Right renal pelvis (tissue), 4 donors: ENCODE data around the gene VEGFB. TPM values are rescaled to one million over a fixed set of nuclear protein-coding genes. Genes with fewer than 3 reads are reported as not detected.

ENCODE experiments used
- DNase-seq, 4 donors: peaks; one replicate each; pipeline ENCODE4 v3.0.0-alpha.2; 2013; ENCODE audit warnings: low read depth in 4 of 4, low spot score in 3 of 4, missing footprints in 1 of 4
- polyA plus RNA-seq, 4 donors: library from polyadenylated mRNA; unstranded; fragments of 120-200 nt; gene quantifications; one replicate each; pipeline ENCODE4 v1.2.1, GENCODE V29; 2013; ENCODE audit not compliant: insufficient read length in 4 of 4

Gene VEGFB
- polyA plus RNA-seq, 4 donors: 80.7 to 98.7 (median 93.8) TPM

DNA sequence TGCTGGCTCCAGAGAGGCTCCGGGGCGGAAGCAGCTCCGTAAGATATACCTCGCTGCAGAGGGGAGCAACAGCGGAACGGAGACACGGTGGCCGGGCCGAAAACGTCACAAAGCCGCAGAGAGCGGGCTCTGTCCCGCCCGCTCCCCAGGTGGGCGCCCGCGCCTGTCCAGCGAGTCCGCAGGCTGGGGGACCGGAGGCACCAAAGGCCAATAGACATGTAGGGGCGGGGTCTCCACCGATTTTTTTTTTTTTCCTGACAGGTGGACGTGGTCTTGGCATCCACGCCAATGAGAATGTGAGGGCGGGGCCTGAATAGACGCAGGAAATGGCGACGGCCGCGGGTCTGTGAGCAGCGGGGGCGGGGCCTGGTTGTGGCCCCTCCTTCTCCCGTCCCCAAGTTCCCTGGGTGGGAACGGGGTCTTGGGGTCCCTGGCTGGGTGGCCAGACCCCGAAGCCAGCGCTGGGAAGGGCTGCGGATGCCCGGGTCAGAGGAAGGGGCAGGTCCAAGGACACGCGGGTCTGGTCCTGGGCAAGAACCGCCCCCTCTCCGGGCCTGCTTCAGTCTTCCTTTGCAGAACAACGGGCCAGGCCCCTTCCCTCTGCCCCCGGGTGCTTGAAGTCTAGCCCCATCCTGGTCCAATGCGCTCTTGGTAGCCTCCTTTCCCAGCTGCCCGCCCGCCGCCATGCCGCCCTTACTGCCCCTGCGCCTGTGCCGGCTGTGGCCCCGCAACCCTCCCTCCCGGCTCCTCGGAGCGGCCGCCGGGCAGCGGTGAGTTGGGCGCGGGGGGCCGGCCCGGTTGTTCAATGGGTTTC is 4.0 kb upstream of the VEGFB start, which contains the start of gene DNAJC4:
Gene DNAJC4 (plus strand): TSS at position 378 of the 814 bp plus-strand sequence. CDS start 307 bp downstream, at position 685.
- DNase-seq: peak; percentile 88 to 95 (median 93)

DNA sequence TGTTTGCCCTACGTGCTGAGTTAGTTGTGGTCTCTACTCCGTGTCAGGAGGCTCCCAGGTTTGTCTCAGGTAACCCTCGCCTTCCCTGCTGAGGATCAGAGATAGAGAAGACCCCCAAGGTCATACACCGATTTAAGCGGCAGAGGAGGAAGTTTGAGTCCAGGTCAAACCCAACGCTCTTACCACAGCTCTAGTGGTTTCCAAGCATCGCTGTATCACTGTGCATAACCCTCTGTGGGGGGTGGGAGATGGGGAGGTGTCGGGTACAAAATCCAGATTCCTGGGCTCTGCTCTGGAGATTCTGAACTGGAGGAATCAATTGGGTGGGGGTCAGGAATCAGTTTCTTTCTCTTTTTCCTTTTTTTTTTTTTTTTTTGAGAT is 3.4 kb upstream of the VEGFB start:
- no peak for DNase-seq

DNA sequence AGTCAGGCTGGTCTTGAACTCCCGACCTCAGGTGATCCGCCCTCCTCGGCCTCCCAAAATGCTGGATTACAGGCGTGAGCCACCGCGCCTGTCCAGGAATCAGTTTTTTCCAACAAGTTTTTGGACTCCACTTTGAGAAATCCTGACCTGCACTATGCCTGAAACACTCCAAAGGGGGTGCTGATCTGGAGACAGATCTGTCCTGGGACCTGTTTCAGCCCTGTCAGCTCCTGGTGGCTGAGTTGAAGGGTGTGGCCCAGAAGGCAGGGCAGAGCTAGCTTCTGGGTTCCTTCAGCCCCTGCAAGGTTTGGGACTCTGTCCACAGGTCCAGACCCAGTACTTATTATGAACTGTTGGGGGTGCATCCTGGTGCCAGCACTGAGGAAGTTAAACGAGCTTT is 2.8 kb upstream of the VEGFB start:
- no peak for DNase-seq

DNA sequence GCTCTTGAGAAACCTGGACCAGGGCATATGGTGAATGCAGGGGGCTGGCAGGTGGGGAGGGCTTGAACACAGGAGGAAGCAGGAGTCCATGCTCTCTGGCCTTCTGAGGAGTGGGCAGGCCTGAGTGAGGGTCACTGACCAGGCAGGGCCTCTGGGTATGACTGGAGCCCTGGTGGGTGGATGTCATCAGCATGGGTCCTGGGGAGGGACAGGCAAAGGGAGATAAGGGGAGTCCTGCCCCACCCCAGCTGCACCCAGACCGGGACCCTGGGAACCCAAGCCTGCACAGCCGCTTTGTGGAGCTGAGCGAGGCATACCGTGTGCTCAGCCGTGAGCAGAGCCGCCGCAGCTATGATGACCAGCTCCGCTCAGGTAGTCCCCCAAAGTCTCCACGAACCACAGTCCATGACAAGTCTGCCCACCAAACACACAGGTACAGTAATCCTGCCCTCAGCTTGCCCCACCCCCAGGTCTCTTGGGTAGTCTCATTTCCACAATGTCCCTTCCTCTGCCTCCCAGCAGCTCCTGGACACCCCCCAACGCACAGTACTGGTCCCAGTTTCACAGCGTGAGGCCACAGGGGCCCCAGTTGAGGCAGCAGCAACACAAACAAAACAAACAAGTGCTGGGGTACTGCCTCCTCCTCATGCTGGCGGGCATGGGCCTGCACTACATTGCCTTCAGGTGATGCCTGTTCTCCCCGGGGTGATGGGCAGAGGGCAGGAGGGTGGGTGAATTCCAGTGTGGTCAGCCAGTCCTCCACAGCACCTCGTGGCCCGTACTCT is 2.0 kb upstream of the VEGFB start:
- no peak for DNase-seq

DNA sequence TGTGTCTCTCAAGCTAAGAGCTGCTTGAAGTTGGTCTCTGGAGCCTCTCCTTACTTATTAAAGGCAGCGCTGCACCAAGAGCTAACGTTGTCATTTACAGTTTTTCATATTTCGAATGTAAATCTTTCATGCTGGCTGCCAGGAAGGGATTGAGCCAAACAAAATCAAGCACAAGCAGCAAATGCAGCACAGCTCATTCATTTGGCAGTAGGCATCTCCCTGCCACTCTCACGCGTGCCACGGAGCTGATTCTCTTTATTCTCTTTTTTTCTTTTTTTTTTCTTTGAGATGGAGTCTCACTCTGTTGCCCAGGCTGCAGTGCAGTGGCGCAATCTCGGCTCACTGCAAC is 1.4 kb upstream of the VEGFB start:
- DNase-seq: no peak

DNA sequence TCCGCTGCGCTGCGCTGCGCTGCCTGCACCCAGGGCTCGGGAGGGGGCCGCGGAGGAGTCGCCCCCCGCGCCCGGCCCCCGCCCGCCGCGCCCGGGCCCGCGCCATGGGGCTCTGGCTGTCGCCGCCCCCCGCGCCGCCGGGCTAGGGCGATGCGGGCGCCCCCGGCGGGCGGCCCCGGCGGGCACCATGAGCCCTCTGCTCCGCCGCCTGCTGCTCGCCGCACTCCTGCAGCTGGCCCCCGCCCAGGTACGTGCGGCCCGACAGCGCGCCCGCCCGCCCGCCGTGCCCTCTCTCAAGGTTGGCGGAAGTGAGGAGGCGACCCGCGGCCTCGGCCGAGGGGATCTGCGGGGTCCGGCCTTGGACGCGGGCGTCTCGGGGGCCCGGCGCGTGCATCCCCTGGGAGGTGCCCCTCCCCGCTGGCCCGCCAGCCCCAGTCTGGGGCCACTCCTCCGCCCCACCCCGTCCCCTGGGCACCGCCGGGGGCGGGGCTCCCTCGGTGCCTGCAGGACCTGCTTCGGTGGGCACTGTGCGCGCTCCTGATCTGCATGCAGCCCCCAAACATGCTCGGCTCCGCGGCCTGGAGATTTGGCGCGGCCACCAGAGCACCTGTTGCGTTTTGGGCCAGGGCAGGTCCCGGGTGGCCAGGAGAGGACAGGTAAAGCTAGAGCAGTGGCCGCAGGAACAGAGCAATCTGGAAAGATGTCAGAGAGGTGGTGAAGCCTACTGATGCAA is 429 bp downstream of the VEGFB start:
- no peak for DNase-seq

DNA sequence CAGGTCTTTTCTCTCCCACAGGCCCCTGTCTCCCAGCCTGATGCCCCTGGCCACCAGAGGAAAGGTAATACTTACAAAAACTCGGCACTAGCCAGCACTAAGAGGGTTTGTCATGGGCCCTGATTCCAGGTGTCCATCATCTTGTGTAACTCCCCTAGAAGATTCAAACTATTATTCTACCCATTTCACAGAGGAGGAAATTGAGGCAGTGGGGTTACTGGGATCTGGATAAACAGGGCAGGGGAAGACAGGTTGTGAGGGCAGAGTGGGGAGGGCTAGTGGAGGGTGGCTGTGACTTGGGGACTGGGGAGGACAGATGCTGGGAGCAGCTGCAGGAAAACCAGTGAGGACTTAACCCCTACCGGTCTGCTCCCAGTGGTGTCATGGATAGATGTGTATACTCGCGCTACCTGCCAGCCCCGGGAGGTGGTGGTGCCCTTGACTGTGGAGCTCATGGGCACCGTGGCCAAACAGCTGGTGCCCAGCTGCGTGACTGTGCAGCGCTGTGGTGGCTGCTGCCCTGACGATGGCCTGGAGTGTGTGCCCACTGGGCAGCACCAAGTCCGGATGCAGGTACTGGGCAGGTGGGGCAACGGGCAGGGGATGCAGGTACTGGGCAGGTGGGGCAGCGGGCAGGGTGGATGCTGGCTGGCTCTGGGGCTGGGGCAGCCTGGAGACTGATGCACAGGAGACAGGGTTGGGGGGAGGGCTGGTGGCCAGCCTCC is 1.2 kb downstream of the VEGFB start:
- no peak for DNase-seq

DNA sequence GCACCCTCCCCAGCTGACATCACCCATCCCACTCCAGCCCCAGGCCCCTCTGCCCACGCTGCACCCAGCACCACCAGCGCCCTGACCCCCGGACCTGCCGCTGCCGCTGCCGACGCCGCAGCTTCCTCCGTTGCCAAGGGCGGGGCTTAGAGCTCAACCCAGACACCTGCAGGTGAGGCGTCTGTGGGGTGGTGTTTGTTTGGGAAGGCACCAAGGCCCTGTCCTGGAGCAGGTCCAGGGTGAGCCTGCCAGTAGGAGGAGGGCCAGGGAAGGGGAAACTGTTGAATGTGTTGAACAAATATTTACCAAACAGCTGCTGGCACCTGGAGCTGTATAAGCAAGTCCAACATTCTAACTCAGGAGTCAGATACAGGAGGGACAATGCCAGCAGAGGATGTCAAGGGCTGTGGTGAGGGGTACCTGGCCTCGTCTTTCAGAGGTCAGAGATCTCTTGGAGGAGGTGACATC is 3.1 kb downstream of the VEGFB start:
- no peak for DNase-seq

DNA sequence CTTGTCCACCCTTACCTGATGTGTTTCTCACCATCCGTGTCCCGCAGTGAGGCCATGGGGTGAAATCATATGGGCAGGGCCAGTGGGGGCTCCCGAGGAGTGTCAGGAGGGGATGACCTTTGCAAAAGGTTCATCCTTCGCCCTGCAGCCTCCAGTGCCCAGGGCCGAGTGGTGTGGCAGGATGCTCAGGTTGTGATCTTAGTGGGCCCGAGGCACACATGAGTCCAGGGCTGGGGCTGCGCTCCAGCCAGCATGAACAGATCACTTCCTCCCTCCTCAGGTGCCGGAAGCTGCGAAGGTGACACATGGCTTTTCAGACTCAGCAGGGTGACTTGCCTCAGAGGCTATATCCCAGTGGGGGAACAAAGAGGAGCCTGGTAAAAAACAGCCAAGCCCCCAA is 3.7 kb downstream of the VEGFB start:
- no peak for DNase-seq

DNA sequence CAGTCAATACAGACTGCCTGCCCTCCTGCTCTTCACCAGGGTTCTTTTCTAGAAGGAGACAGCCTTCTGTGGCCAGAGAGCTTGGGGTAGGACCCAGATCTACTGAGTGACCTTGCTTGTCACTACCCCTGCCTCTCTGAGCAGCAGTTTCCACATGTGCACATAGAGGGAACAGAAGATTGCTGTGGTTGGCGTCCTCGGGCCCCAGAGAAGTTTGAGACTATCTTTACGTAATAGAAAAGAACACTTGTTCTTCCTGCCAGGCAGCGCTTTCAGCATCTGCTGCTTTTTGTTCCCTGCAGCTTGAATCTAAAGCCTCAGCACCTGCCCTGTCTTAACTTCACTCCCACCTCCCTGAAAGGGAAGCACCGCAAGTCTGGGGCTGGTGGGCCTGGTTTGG is 4.6 kb downstream of the VEGFB start:
- DNase-seq: no peak

DNA sequence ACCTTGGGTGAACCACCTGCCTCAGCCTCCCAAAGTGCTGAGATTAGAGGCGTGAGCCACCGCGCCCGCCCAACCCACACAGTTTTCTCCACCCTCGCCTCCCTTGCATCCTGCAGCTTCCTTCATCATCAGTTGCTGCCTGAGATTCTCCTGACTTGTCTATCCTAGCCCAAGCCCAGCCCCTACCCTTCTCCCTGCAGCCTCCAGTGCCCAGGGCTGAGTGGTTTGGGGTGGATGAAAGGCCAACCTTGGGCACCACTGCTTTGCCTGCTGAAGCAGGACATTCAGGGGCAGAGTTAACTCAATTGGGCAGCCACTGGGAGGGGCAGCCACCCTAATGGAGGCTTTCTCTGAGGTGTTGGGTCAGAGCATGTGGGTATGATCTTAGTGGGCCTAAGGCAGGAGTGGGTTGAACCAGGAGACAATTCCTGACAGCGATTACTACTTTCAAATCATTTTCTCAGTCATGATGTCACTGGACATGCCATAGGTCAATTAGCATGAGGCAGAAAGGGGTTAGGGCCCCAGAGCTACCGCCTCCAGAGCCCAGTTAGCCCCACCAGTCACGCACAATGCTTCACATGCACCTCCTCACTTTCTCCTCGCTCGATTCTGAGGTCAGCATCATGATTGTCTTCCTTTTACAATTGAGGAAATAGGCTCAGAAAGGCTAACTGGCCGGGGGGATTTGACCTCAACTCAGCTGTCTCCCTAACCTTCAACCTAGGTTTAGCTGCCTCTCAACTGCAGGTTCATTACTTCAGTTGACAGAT is 5.5 kb downstream of the VEGFB start:
- DNase-seq: no peak

DNA sequence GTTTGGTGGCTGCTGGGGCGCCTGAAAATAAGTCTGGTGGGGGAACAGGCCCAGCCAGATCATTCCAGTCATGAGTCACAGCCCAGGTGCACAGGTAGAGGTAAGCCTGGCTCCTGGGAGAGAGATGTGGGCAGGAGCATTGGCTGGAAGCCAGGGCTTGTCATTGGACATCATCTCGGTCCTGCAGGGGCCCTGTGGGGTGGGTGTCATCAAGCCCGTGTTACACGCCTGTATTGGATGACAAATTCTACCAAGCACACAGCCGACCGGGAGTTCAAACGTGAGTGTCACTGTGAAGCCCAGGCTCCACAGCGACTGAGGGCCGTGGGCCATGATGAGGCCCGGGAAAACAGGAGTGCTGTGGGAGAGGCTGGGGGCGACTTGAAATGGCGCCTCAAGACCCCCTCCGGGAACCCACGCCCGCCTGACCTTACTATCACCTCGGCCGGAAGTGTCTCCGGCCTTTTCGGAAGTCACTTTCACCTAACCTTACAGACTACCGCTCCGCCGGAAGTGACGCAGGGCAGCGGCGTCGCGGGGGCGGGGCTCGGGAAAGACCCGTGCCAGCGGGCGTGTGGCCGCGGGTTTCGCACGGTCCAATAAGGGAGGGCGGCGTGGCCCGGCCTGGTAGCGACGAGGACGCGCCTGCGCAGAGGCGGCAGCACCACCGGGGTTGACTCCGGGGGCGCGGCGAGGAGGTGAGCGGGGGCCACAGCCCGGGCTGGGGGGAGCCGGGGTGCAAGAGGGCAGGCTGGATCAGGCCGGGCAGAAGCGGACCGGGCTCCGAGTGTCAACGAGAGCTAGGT is 6.3 kb downstream of the VEGFB start, which contains the start of gene FKBP2:
Gene FKBP2 (plus strand): TSS at position 661 of the 806 bp plus-strand sequence. CDS start 1,293 bp downstream, outside the sequence.
- peak; percentile 91 to 95 (median 92) for DNase-seq

DNA sequence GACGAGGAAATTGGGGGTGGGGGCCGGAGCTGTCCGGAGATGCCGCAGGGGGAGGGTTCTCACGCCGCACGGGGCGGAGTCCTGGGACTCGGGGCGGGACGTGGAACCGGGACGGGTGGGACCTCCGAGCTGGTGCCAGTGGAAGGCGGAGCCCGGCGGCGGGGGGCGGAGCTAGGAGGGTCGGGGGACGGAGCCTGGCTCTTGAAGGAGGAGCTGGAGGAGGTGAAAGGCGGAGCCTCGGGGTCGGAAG is 6.8 kb downstream of the VEGFB start:
- peak; percentile 98 to 100 (median 98) for DNase-seq

DNA sequence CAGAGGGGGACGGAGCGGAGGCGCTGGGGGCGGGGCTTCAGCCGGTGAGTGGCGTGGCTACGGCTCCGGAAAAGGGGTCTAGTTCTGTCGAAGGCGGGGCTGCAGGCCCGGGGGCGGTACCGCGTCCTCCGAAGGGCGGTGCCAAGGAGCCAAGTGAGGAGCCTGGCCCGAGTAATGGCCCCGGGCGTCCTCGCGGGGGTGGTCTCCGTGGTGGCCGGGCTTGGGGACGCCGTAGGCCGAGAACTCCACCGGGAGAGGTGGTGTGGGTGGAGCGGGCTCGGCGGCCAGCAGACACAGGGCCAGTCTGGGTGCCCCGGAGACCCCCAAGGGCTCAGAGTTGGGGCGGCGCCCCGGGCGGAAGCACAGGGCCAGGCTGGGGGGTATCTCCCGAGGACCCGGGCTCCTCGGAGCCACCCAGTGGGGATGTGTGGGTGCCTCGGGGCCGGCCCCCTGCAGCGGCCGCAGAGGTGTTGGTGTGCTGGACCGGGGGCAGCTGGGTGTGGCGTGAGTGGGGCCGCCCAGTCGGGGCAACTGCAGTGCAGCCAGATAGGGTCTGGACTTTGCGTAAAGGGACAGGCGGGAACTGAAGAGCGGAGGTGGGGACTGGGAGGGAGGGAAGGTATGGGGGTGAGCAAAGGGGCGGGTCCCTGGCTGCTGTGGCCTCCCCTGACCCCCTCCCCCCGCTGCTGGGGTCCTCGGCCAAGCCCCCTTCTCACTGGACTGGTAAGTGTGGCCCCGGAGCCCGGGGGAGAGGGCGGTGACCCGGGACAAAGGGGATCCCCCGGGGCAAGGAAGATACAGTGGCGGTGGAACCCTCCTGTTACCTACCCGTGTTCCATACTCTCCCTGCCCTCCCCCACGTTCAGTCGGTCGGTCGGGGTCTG is 7.3 kb downstream of the VEGFB start:
- DNase-seq: no peak

DNA sequence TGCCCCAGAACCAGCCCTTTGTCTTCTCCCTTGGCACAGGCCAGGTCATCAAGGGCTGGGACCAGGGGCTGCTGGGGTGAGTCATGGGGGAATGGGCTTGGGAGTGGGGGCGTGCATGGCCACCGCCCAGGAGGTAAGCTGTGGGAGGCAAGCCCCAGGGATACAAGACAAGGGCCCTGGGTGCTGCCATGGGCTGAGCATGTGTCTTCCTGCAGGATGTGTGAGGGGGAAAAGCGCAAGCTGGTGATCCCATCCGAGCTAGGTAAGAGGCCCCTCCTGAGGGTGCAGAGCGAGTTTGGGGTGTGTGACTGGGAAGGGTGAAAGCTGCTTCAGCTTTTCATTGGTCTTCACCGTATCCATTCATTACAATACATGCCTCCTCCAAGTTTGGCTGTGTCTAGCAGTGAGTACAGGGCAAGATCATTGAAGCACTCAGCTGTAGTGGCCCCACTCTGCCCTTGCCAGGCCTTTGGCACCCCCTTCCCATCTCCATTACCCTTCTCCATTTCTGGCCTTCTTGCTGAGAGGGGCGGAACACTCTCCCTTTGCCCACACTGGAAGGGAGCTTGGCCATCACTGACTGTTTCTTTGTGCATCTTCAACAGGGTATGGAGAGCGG is 9.0 kb downstream of the VEGFB start:
- DNase-seq: no peak

DNA sequence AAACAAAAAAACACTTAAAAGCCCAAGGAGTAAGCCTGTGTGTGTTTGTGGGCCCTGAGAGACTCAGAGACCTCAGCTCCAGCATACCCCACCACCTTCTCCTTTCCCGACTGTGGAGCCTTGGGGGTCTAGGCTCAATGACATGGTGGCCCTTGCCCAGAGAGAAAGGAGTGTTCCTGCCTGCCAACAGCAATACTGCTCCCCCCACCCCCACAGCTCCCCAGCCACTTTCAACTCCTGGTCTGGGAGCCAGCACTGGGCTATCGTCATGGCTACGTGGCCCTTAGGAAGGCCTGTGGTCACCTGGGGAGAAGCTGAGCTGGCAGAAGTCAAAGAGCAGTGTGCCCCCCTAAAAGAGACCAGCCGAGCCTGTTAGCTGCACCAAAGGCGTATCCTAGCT is 9.7 kb downstream of the VEGFB start:
- DNase-seq: no peak

DNA sequence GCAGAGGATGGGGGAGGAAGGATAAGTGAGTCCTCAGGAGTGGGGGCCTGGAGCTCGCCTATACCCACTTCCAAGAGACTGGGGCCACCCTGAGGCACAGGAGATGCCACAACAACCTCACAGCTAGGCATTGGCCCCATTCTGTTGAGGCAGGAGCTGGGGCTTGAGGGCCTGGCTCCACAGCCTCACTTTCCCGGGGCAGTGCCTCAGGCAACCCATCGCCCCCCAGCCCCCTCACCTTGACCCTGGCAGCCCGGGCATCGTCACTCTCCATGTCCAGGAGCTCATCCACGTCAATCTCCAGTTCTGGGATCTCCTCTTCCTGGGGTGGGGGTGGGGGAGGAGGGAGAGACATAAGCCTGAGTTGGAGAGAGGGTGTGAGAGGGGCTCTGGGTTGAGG is 10.6 kb downstream of the VEGFB start:
- no peak for DNase-seq

DNA sequence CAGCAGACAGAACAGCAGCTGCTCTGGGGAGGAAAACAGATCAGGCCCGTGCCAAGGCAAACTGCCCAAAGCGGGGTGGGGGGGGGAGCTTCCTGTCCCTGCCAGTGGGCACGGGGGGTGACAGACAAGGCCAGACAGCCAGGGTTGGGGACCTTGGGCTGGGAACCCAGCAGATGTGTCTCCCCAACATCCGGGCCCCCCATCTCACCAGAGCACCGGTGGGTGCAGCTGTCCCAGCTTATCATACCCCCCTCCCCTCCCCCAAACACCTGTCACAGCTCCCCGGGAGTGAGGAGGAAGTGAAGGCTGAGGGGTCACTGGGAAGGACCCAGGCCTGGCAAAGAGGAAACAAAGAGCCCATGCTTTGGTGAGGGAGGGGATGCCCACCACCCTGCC is 11.0 kb downstream of the VEGFB start:
- DNase-seq: no peak
